HUDEP-2 (cell line): ENCODE data around the gene PLEKHH3.
"Not testable (repeated sequence)": the region's sequence is repeated elsewhere in the genome, so short reads cannot be mapped to it uniquely, and the experiment has no call there.

Experiments used
- DNase-seq, 76 experiments: peaks; one replicate each; lab custom pipeline; 2025; ENCODE audit not compliant: unreplicated experiment in 76 of 76; lab: John Stamatoyannopoulos, UW

Gene PLEKHH3

GRCh38 chr17:42673266-42673884, 3.4 kb downstream of the PLEKHH3 start:
- peak in 3 of 76 experiments; percentile 41 to 47 (median 46) for DNase-seq

DNA sequence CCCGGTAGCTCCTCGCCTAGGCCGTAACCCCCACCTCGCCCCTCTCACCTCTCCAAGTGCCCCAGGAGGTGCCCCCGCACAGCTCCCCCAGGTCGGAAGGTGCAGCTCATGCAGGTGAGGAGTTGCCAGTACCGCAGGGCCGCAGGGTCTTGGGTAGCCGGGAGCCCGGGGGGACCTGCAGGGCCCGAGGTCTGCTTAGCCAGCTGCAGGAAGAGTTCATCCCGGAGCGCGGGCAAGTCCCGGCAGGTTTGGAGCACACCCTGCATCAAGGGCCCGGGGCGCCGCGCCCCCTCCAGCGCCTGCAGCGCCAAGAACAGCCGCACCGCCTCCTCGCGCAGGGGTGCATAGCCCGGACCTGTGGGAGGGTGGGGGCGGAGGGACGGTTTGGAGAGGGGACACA, 4.8 kb downstream of the PLEKHH3 start:
- peak in 1 of 76 experiments; percentile 29 for DNase-seq

- DNase-seq = no peak
Observed at GRCh38 chr17:42670789-42671657, 5.8 kb downstream of the PLEKHH3 start.

DNA sequence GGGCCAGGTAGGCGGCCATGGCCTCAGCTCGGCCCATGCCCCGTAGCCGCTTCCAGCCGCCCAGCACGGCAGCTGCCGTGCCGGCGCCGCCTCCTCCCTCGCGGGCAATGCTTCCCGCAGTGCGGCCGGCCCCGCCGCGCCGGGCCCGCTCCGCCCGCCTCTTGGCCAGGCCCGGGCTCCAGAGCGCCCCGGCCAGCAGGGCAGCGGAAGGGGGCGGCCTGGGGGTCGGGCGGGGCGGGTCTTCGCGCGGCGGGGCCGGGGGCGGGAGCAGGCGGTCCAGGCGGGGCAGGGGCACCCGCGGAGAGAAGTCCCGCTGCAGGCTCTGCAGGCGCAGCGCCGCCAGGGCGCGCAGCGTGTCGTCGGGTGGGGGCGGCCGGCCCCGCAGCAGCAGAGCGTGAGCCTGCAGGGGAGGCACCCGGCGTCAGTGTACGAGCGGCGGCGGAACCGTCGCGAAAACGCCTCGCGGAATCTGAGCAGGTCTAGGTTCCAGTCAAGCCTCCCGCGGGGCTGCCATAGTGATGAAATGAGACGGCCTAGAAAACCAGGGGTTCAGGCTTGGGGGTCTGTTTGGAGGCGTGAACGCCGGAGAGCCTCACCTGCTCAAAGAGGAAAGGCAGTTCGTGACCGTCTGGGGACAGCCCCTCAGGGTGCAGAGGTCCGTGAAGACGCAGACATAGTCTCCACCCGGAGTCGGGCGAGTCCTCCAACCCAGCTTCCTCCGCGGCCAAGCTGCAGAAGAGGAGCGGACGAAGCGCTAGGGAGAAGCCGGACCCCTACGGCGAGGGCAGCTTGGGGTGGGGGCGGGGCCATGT, 6.6 kb downstream of the PLEKHH3 start:
- DNase-seq = no peak

- no peak for DNase-seq
Observed at GRCh38 chr17:42669705-42669976, 7.2 kb downstream of the PLEKHH3 start.

DNA sequence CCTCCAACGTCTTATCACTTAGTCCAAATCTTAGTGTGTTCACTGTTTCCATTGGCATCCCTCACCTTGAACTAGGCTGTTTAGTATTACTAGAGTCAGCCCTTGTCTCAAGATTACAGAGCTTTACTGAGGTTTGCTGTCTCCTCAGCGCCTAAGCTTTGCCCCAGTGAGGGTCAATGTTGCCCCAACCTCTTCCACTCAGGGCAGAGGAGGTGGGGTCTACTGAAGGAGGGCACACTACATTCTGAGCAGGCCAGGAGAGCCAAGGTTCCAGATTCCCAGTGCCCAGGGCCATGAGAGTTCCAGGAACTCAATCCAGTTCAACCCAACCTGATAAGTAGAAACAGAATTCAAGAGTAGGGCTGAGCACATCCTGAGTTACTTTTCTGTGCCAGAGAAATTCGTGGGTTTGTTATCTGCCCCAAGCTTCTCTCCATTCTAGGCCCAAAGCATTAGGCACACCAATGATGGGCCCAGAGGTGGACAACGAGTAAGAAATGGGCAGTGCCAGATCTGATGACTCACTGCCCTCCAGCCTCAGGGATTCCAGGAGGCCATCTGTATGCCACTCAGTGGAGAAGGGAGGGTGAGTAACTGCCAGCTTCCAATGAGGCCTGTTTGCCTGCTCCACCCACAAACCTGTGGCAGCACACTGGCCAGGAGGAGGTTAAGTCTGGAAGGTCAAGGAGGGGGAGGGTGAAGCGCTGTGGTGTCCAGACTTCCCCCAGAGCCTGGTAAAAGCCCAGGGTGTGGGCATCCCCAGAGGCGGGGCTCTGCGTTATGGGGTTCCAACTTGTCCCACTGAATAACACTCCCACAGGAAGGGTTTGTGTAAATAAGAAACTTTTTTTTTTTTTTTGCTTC, 9.5 kb downstream of the PLEKHH3 start:
- DNase-seq = peak in 72 of 76 experiments; percentile 35 to 91 (median 70)

- not testable (repeated sequence) for DNase-seq
Observed at GRCh38 chr17:42666126-42666525, 10.7 kb downstream of the PLEKHH3 start.

GRCh38 chr17:42665581-42666001, 11.2 kb downstream of the PLEKHH3 start:
- peak in 1 of 76 experiments; percentile 14 for DNase-seq

DNA sequence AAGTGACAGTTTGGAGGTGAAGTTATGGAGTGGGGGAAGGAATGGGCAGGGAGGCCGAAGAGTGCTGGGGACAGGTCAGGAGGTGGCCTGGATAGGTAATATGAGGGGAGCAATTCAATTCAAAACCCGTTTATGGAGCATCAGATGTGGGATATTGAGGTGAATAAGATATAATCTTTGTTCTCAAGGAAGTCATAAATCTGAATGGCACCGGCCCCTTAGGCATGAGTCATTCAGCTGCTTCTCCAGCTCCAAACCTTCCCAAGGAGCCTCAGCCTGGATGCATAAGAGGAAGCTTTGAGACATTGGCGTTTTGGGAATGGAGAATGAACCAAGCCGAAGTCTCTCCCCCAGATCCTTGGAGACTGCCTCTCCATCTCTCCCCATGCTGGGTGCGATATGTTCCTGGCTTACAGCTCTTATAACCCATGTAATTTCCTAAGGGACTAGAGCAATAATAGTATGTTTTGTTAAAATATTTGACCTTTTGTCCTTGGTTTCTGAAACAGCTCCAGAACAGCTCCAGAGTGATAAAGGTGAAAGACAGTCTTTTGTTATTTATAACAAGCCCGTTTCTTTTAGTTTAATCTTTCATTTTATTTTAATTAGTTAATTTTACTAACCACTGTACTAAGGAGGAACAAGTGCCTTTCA, 16.0 kb downstream of the PLEKHH3 start:
- no peak for DNase-seq

DNA sequence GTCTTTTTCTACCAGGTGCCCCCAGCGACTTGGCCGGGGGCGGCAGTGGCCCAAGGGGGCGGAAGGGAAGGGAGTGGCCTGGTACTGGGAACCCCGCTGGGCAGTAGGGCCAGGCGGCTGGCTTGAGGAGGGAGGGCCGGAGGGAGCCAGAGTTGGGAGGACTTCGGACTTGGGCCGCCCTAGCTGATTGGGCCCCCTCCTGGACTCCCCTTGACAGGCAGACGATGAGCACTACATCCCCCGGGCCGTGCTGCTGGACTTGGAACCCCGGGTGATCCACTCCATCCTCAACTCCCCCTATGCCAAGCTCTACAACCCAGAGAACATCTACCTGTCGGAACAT, 16.9 kb downstream of the PLEKHH3 start:
- DNase-seq = not testable (repeated sequence)

- peak in 73 of 76 experiments; percentile 31 to 88 (median 74) for DNase-seq
Observed at GRCh38 chr17:42659079-42659931, 17.5 kb downstream of the PLEKHH3 start, which contains the start of gene TUBG2. TUBG2 (plus strand) TSS chr17:42659284; CDS start chr17:42659504, 220 bp downstream.

DNA sequence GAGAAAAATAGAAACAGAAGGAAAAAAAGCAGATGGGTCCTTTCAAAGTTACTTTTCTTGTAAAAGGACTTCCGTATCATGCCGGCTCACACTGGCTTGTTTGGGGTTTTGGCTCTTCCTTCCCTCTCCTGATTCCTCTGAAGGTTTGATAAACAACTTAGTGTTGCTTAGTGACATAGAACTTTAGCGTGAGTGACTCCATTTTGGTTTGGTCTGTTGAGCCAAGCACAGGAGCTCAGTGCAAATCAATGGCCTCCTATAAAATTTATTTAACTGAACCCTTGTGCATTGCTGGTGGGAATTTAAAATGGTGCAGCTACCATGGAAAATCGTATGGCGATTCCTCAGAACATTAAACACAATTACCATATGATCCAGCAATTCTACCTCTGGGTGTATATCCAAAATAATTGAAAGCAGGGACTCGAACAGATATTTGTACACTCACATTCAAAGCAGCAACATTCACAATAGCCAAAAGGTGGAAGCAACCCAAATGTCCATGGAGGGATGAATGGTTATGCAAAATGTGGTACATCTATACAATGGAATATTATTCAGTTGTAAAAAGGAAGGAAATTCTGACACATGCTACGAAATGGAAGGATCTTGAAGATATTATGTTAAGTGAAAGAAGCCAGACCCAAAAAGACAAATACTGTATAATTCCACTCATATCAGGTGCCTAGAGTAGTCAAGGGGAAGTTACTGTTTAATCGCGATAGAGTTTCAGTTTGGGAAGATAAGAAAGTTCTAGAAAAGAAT, 18.8 kb downstream of the PLEKHH3 start:
- no peak for DNase-seq

- no peak for DNase-seq
Observed at GRCh38 chr17:42655528-42655927, 21.3 kb downstream of the PLEKHH3 start.

GRCh38 chr17:42653179-42654124, 23.3 kb downstream of the PLEKHH3 start:
- no peak for DNase-seq

DNA sequence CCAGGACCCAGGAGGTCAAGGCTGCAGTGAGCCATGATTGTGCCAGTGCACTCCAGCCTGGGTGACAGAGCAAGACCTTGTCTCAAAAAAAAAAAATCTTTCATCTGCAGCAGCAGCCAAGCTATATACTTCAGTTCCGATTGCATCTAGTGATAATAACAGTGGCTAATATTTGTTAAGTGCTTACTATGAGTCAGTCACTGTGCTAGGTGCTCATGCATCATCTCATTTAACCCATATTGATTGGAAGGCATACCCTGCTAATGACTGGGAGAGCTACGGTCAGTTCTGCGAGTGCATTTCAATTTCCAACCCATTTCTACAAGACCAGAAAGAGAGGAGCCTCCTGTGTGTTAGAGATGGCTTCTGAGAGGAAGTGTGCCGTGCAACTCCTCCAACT, 25.4 kb downstream of the PLEKHH3 start:
- no peak for DNase-seq

DNA sequence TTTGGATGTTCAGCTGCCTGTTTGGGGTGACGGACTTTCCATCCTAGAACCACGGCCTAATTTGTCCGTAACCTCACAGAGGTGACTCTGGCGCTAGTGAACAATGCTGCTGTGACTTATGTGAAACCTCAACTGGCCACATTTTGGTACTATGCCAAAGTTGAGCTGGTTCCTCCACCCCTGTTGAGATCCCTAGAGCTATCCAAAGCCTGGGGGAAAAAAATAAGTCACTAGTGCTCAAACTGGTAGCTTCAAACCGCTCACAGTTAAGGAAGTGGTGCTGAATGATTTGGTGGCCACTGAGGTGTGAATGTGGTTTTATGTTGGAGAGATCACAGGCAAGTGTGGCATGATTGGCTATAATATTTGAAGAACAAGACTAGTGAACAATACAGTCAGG, 29.0 kb downstream of the PLEKHH3 start:
- DNase-seq = no peak

- DNase-seq = no peak
Observed at GRCh38 chr17:42642336-42642735, 34.5 kb downstream of the PLEKHH3 start.
